Mucosa of descending colon (tissue), 3 donors: Measurements from ENCODE around the gene SPAAR. TPM values are rescaled to one million over a fixed set of nuclear protein-coding genes. Genes with fewer than 3 reads are reported as not detected.

Experiments used
- ATAC-seq: fragments of 200-7000 bp; cut with Tn5 transposase; one replicate; pipeline ENCODE4 v1.9.1; 2020; ENCODE audit warnings: mild to moderate bottlenecking, moderate library complexity
- DNase-seq, 3 donors: peaks; one replicate each; pipeline ENCODE4 v3.0.0-alpha.2; 2020
- H3K36me3 ChIP-seq: fragments of 200-600 bp; one replicate; pipeline ENCODE4 v1.8.0; 2021; ENCODE audit warnings: low read depth, mild to moderate bottlenecking
- H3K4me1 ChIP-seq: fragments of 200-600 bp; one replicate; pipeline ENCODE4 v1.8.0; 2021; ENCODE audit warnings: low read depth, mild to moderate bottlenecking
- H3K4me3 ChIP-seq: fragments of 200-600 bp; one replicate; pipeline ENCODE4 v1.8.0; 2021; ENCODE audit warnings: mild to moderate bottlenecking
- H3K9me3 ChIP-seq: fragments of 200-600 bp; one replicate; pipeline ENCODE4 v1.8.0; 2021; ENCODE audit warnings: mild to moderate bottlenecking
- intact Hi-C, 2 donors: fragments of 100-400 bp; cut with DNase I in 1 of 2; cut with micrococcal nuclease in 1 of 2; formaldehyde crosslinking; loops; one replicate each; pipeline versions ENCODE4 v1.11.0 to v1.11.1; 2022; cut with DNase I, micrococcal nuclease
- total RNA-seq, 3 donors: library from RNA; stranded (reverse); fragmentation: NEBNext Ultra II Directional in 2 of 3; extraction: Animal tissue kit (Norgen Biotek cat#: 25700) in 2 of 3; gene quantifications; one replicate each; pipeline versions ENCODE4 v1.2.1 to v1.2.4, GENCODE V29; 2021 to 2023
- TF ChIP-seq, protein P1 (sequence below): fragments of 200-600 bp; IDR thresholded peaks from one replicate; pipeline ENCODE4 v1.8.0; 2022; ENCODE audit warnings: antibody characterized with exemption, mild to moderate bottlenecking
- donor health status: DM: no; HTN: no; CAD: no; lungs with moderate emphysema.
- donor health status: DM: no; HTN: no; CAD: no.
- donor health status: DM: no; HTN: yes; CAD: no.

SPAAR gene
- total RNA-seq, 3 donors from 2014 or later, result 2.0 to 2.9 (median 2.0) TPM

DNA sequence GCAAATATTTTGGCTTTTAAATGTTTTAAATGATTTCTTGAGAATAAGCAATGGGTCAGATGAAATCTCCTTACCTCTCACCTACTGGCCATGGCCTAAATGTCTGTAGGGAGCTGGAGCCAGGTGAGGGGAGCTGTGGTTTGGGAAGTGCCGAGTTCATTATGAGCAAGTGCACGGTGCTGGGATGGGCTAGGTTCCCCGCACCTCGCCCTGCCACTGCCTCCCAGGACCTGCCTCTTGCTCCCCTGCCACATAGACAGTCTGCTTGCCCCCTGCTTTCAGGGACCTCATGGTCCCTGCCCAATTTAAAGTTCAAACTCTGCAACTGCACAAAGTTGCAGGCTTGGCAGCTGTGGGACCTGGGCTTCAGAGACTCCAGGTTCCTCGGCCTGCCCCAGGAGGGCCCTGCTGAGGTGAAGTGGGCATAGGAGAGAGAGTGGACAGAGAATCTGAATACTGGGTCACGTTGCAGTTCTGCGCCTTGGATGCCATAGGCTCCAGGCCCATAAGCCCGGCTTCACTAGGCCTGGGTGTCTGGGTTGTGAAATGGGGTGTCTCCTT is 44.5 kb upstream of the SPAAR start:
- Histone ChIP-seq H3K4me1 (no peaks in the 10 kb centered on the region), H3K4me3 (no peak overlapping the region), H3K36me3 (no peaks in the 10 kb centered on the region), H3K9me3 (no peaks in the 10 kb centered on the region)
- no peak for ATAC-seq
- TF ChIP-seq, protein P1, sequence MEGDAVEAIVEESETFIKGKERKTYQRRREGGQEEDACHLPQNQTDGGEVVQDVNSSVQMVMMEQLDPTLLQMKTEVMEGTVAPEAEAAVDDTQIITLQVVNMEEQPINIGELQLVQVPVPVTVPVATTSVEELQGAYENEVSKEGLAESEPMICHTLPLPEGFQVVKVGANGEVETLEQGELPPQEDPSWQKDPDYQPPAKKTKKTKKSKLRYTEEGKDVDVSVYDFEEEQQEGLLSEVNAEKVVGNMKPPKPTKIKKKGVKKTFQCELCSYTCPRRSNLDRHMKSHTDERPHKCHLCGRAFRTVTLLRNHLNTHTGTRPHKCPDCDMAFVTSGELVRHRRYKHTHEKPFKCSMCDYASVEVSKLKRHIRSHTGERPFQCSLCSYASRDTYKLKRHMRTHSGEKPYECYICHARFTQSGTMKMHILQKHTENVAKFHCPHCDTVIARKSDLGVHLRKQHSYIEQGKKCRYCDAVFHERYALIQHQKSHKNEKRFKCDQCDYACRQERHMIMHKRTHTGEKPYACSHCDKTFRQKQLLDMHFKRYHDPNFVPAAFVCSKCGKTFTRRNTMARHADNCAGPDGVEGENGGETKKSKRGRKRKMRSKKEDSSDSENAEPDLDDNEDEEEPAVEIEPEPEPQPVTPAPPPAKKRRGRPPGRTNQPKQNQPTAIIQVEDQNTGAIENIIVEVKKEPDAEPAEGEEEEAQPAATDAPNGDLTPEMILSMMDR, result no peak
- no peak for DNase-seq
- intact Hi-C loops, result no loop called here

DNA sequence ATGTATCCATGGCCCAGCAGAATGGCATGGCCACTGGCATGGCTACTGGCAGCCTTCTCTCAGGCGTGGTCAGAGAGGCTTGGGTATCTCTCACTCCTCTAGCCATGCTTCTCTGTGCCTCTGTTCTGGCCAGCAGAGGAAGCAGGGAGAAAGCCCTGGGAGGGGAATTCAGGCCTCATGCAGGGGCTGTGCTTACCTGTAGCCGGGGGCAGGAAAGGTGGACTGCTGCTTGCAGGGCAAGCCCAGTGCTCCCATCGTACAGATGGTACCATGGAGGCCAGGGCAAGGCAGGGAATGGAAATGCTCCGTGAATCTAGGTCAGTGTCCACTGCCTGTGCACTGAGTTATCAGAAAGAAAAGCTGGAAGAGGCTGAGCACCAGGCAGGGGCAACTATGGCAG is 41.8 kb upstream of the SPAAR start:
- H3K9me3 ChIP-seq, result no peaks in the 10 kb centered on the region
- DNase-seq (no peak), ATAC-seq (no peak)
- no peak overlapping the region for H3K4me3 ChIP-seq
- no peaks in the 10 kb centered on the region for H3K36me3 ChIP-seq
- TF ChIP-seq, protein P1, result no peak
- H3K4me1 ChIP-seq, result no peaks in the 10 kb centered on the region
- intact Hi-C loops, result no loop called here

DNA sequence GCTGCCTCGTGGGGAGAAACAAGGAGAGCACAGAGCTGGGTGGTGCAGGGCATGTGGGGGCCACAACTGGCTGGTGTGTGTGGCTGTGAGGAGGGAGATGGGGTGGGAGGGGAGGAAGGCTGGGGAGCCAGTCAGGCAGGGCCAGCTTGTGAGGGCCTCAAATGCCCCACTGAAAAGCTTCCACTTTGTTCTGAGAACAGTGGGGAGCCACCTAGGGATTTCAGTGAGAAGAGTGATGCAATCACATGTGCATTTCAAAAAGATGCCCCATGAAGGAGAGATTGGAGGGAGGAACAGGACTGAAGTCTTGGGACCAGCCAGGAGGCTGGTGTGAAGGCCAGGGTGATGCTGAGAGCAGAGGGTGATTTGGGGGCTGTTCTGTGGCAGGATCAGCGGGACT is 40.4 kb upstream of the SPAAR start:
- no peaks in the 10 kb centered on the region for H3K4me1 ChIP-seq
- TF ChIP-seq, protein P1, result no peak
- DNase-seq (no peak), ATAC-seq (no peak)
- H3K9me3 ChIP-seq, result no peaks in the 10 kb centered on the region
- no peak overlapping the region for H3K4me3 ChIP-seq
- H3K36me3 ChIP-seq, result no peaks in the 10 kb centered on the region
- intact Hi-C loops, result no loop called here

DNA sequence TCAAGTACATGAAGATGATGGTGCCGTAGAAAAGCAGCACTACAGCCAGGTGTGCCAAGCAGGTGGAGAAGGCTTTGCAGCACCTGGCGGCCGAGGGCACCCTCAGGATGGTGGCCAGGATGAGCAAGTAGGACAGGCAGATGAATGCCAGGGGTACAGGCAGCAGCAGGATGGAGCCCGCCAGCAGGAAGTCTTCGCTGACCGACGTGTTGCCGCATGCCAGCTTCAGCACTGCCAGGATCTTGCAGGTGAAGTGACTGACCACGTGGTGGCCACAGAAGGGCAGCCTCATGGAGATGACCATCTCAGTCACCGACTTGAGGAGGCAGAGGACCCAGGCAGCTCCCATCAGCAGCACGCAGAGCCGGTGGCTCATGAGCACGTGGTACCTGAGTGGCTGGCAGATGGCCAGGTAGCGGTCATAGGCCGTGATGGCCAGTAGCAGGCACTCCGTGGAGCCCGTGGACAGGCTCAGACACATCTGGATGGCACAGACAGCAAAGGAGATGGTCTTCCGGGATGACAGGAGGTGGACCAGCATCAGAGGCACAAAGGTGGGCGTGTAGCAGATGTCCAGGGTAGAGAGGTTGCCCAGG is 39.6 kb upstream of the SPAAR start:
- ATAC-seq, result no peak
- intact Hi-C loops, result no loop called here
- no peaks in the 10 kb centered on the region for H3K4me1 ChIP-seq
- H3K9me3 ChIP-seq, result no peaks in the 10 kb centered on the region
- DNase-seq, result no peak
- no peaks in the 10 kb centered on the region for H3K36me3 ChIP-seq
- no peak overlapping the region for H3K4me3 ChIP-seq
- TF ChIP-seq, protein P1, result no peak

DNA sequence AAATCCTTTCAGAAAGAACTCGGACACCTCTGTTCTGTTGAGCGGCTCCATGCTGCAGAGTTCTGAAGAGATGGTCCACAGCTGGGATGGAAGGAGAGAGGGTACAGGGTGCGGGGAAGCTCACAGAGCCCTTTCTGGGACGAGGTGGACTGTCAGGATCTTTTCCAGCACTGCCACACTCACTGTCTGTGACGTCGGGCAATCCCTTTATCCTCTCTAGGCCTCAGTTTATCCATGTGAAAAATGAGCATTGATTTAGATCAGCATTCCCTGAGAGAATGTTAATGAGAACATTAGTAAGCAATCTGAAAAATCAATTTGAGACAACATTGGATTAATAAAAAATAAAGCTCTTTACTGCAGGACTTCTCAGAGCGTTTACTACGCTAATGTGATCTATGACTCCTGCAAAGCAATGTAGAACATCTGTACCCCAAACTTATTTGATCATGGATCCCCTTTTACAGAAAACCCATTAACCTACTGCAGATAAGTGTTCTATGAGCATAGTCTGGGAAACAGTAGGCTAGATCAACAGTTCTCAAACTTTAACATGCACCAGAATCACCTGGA is 38.9 kb upstream of the SPAAR start, which contains the start of gene OR13J1:
Gene OR13J1 (minus strand): TSS at position 51 of the 573 bp plus-strand sequence. CDS start 0 bp downstream, at position 51.
- Histone ChIP-seq H3K4me1 (no peaks in the 10 kb centered on the region), H3K36me3 (no peaks in the 10 kb centered on the region), H3K9me3 (no peaks in the 10 kb centered on the region), H3K4me3 (no peak within 1 kb of the TSS)
- ATAC-seq, result no peak
- intact Hi-C loops, result no loop called here
- TF ChIP-seq, protein P1, result no peak
- no peak for DNase-seq
